ENCODE measurements around the gene NPL.

Gene NPL

GRCh38 chr1:182778862-182779261 lies 10.7 kb upstream of the NPL start:
- no peak for DNase-seq (ENCODE audit: low spot score)

GRCh38 chr1:182779530-182779929 lies 10.0 kb upstream of the NPL start:
- DNase-seq (ENCODE audit: low spot score): no peak

- DNase-seq (ENCODE audit: low spot score): peak; percentile 53
Observed at GRCh38 chr1:182781841-182782586, 7.6 kb upstream of the NPL start.

GRCh38 chr1:182782587-182782913 lies 7.0 kb upstream of the NPL start:
- DNase-seq (ENCODE audit: low spot score): no peak

GRCh38 chr1:182783068-182783467 lies 6.5 kb upstream of the NPL start:
- no peak for DNase-seq (ENCODE audit: low spot score)

- DNase-seq (ENCODE audit: low spot score): peak; percentile 36
Observed at GRCh38 chr1:182784556-182785171, 4.9 kb upstream of the NPL start.

GRCh38 chr1:182785181-182785580 lies 4.4 kb upstream of the NPL start:
- DNase-seq (ENCODE audit: low spot score): no peak

- DNase-seq (ENCODE audit: low spot score): peak; percentile 79
Observed at GRCh38 chr1:182786223-182786994, 3.2 kb upstream of the NPL start.

GRCh38 chr1:182786995-182787324 lies 2.6 kb upstream of the NPL start:
- DNase-seq (ENCODE audit: low spot score): no peak

GRCh38 chr1:182791281-182792179 lies 2.0 kb downstream of the NPL start:
- no peak for DNase-seq (ENCODE audit: low spot score)

- DNase-seq (ENCODE audit: low spot score): no peak
Observed at GRCh38 chr1:182794091-182794490, 4.5 kb downstream of the NPL start.

- no peak for DNase-seq (ENCODE audit: low spot score)
Observed at GRCh38 chr1:182794676-182795201, 5.2 kb downstream of the NPL start.

- DNase-seq (ENCODE audit: low spot score): no peak
Observed at GRCh38 chr1:182795563-182796228, 6.1 kb downstream of the NPL start.

- DNase-seq (ENCODE audit: low spot score): no peak
Observed at GRCh38 chr1:182802006-182802803, 12.6 kb downstream of the NPL start.

GRCh38 chr1:182803846-182804245 lies 14.3 kb downstream of the NPL start:
- no peak for DNase-seq (ENCODE audit: low spot score)

- DNase-seq (ENCODE audit: low spot score): no peak
Observed at GRCh38 chr1:182806015-182806678, 16.6 kb downstream of the NPL start.

- no peak for DNase-seq (ENCODE audit: low spot score)
Observed at GRCh38 chr1:182807907-182808306, 18.3 kb downstream of the NPL start.

GRCh38 chr1:182809414-182809957 lies 19.9 kb downstream of the NPL start:
- no peak for DNase-seq (ENCODE audit: low spot score)

- no peak for DNase-seq (ENCODE audit: low spot score)
Observed at GRCh38 chr1:182811975-182812722, 22.6 kb downstream of the NPL start.
